HepG2 (cell line): ENCODE data around the gene PRSS53. TPM values are rescaled to one million over a fixed set of nuclear protein-coding genes. Genes with fewer than 3 reads are reported as not detected.

Experiments
- ARID4A ChIP-seq: sonication (generic); formaldehyde crosslinking; IDR thresholded peaks from 2 replicates; pipeline ENCODE4 v1.5.0; 2020; ENCODE audit warnings: mild to moderate bottlenecking, missing genetic modification reagents, borderline replicate concordance
- CBX5 ChIP-seq: sonication (generic); formaldehyde crosslinking; IDR thresholded peaks from 2 replicates; pipeline ENCODE4 v1.4.0; 2020; ENCODE audit warnings: missing genetic modification reagents, borderline replicate concordance
- FOXJ3 ChIP-seq: sonication (generic); formaldehyde crosslinking; IDR thresholded peaks from 2 replicates; pipeline ENCODE4 v1.4.0; 2020; ENCODE audit warnings: missing genetic modification reagents, mild to moderate bottlenecking, borderline replicate concordance
- HMGXB3 ChIP-seq: sonication (generic); formaldehyde crosslinking; IDR thresholded peaks from 2 replicates; pipeline ENCODE4 v1.4.0; 2020; ENCODE audit warnings: missing genetic modification reagents, borderline replicate concordance
- HNRNPLL ChIP-seq: fragments of 200-400 bp; formaldehyde crosslinking; IDR thresholded peaks from 2 replicates; pipeline ENCODE4 v1.6.1; 2017; ENCODE audit warnings: mild to moderate bottlenecking, low read depth, low read length; ENCODE audit not compliant: poor library complexity, severe bottlenecking
- HOXA9 ChIP-seq: sonication (generic); formaldehyde crosslinking; IDR thresholded peaks from 2 replicates; pipeline ENCODE4 v1.8.1; 2022; ENCODE audit warnings: missing genetic modification reagents, mild to moderate bottlenecking, moderate library complexity, borderline replicate concordance
- KAT8 ChIP-seq: IDR thresholded peaks from 2 replicates; pipeline ENCODE4 v1.6.1; 2016; ENCODE audit warnings: missing genetic modification reagents, missing compliant biosample characterization
- PHF20 ChIP-seq: sonication (generic); formaldehyde crosslinking; IDR thresholded peaks from 2 replicates; pipeline ENCODE4 v1.5.0; 2020; ENCODE audit warnings: mild to moderate bottlenecking, missing genetic modification reagents
- RNF2 ChIP-seq: fragments of 450-650 bp; conservative IDR thresholded peaks from 2 replicates; pipeline ENCODE4 v1.6.1; 2016; ENCODE audit warnings: low read depth
- ZNF251 ChIP-seq: sonication (generic); formaldehyde crosslinking; IDR thresholded peaks from 2 replicates; pipeline ENCODE4 v1.9.0; 2021; ENCODE audit warnings: mild to moderate bottlenecking, missing genetic modification reagents
- ZNF34 ChIP-seq: sonication (generic); formaldehyde crosslinking; IDR thresholded peaks from 2 replicates; pipeline ENCODE4 v1.4.0; 2020; ENCODE audit warnings: mild to moderate bottlenecking, missing genetic modification reagents, borderline replicate concordance
- ZNF441 ChIP-seq: sonication (generic); formaldehyde crosslinking; IDR thresholded peaks from 2 replicates; pipeline ENCODE4 v1.7.0; 2021; ENCODE audit warnings: missing genetic modification reagents, borderline replicate concordance
- ZNF589 ChIP-seq: sonication (generic); formaldehyde crosslinking; conservative IDR thresholded peaks from 2 replicates; pipeline ENCODE4 v1.8.0; 2022; ENCODE audit warnings: mild to moderate bottlenecking, moderate library complexity, missing genetic modification reagents
- ZNF703 ChIP-seq: sonication (generic); formaldehyde crosslinking; IDR thresholded peaks from 2 replicates; pipeline ENCODE4 v1.5.1; 2020; ENCODE audit warnings: missing genetic modification reagents, mild to moderate bottlenecking, moderate library complexity, borderline replicate concordance
- ZNF784 ChIP-seq: sonication (generic); formaldehyde crosslinking; IDR thresholded peaks from 2 replicates; pipeline ENCODE4 v1.5.1; 2020; ENCODE audit warnings: missing genetic modification reagents, mild to moderate bottlenecking, borderline replicate concordance
- ZNF841 ChIP-seq: sonication (generic); formaldehyde crosslinking; IDR thresholded peaks from 2 replicates; pipeline ENCODE4 v1.8.1; 2023; ENCODE audit warnings: missing genetic modification reagents, borderline replicate concordance
- polyA plus RNA-seq, 8 experiments: library from polyadenylated mRNA; depleted of rRNA in 3 of 8; stranded (reverse) in 7 of 8; unstranded in 1 of 8; fragments of >200 nt; fragmentation: Illumina TruSeq in 4 of 8; extraction: Trizol in 4 of 8; gene quantifications; 2 replicates each; pipeline versions ENCODE4 v1.2.1 to v1.2.3, GENCODE V29; 2011 to 2016; ENCODE audit warnings: low read depth in 4 of 8, missing spikeins in 1 of 8, mixed read lengths in 1 of 8; ENCODE audit not compliant: insufficient read depth in 1 of 8
- total RNA-seq, 5 experiments: library from RNA; depleted of rRNA; stranded (reverse); fragments of >200 nt; fragmentation: Illumina TruSeq; extraction: Trizol; gene quantifications; 2 replicates each; pipeline ENCODE4 v1.2.3, GENCODE V29; 2016; ENCODE audit warnings: low read depth in 1 of 5
- TF ChIP-seq, protein P1 (sequence below): fragments of 450-650 bp; IDR thresholded peaks from 2 replicates; pipeline ENCODE4 v1.6.1; 2017; ENCODE audit warnings: mild to moderate bottlenecking

Gene PRSS53
- total and polyA plus RNA-seq, 2 of the 13 experiments (the other 11 are each of a cell fraction or from before 2014, with no cell fraction given): 2.2 to 7.4 TPM

DNA sequence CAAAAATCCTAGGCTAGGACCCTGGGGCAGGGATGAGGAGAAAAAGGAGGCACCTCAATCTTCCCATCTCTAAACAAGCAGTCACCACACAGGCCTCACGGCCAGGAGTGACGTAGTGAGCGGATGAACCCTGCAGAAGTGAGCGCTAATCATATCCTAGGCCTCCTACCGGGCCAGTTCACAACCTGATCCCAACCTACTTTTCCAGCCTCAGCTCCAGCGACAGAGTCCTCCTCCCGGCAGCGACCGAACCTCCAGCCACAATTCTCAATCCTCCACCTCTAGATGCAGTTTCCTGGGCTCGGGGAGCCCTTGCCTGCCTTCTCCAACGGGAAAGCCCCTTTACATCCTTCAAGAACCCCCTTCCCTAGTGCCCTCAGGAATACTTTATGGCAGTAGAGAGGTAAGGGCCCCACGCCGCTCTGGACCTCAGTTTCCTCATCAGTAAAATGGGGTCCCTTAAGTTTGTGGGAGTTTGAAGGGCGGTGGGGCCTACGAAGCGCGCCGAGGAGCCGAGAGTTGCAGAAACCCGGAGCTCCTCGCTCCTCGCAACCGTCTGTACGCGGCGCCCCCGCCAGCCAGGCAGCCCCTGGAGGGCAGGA lies 16.1 kb downstream of the PRSS53 start (continued):
- no peak for TF ChIP-seq ARID4A (CRISPR knock-in tag)
- TF ChIP-seq HOXA9: no peak
- no peak for TF ChIP-seq ZNF784 (CRISPR knock-in tag)
- TF ChIP-seq HMGXB3: no peak
- no peak for TF ChIP-seq RNF2
- TF ChIP-seq ZNF34 (CRISPR knock-in tag): no peak
- TF ChIP-seq ZNF841: no peak
- TF ChIP-seq, protein P1, sequence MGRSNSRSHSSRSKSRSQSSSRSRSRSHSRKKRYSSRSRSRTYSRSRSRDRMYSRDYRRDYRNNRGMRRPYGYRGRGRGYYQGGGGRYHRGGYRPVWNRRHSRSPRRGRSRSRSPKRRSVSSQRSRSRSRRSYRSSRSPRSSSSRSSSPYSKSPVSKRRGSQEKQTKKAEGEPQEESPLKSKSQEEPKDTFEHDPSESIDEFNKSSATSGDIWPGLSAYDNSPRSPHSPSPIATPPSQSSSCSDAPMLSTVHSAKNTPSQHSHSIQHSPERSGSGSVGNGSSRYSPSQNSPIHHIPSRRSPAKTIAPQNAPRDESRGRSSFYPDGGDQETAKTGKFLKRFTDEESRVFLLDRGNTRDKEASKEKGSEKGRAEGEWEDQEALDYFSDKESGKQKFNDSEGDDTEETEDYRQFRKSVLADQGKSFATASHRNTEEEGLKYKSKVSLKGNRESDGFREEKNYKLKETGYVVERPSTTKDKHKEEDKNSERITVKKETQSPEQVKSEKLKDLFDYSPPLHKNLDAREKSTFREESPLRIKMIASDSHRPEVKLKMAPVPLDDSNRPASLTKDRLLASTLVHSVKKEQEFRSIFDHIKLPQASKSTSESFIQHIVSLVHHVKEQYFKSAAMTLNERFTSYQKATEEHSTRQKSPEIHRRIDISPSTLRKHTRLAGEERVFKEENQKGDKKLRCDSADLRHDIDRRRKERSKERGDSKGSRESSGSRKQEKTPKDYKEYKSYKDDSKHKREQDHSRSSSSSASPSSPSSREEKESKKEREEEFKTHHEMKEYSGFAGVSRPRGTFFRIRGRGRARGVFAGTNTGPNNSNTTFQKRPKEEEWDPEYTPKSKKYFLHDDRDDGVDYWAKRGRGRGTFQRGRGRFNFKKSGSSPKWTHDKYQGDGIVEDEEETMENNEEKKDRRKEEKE: no peak
- no peak for TF ChIP-seq PHF20 (CRISPR knock-in tag)
- TF ChIP-seq ZNF251 (CRISPR knock-in tag): no peak
- TF ChIP-seq ZNF703 (CRISPR knock-in tag): 0 out of 2 replicates have a peak, but pooled peaks have one; percentile 19
- TF ChIP-seq CBX5 (CRISPR knock-in tag): no peak
- no peak for TF ChIP-seq ZNF589 (CRISPR knock-in tag)
- TF ChIP-seq KAT8 (CRISPR knock-in tag): 0 out of 2 replicates have a peak, but pooled peaks have one; percentile 18
- TF ChIP-seq FOXJ3: no peak
- no peak for TF ChIP-seq ZNF441 (CRISPR knock-in tag)
- no peak for TF ChIP-seq HNRNPLL
